Stimulated activated memory B cell treated with anti-CD40 and anti-IgM and Interleukin-4, amounts not matched to agents 10 μg/mL and 1 μg/mL and 100 μg/mL, for 72 hours (primary cell): ENCODE results near the gene DEF6.

ENCODE experiments used
- ATAC-seq: fragments of 150-1000 bp; cut with Tn5 transposase; 2 replicates; pipeline ENCODE4 v1.10.0; 2021
- H3K27ac Mint-ChIP-seq: one replicate; pipeline ENCODE4 v1.8.0; 2022; ENCODE audit warnings: mild to moderate bottlenecking, mixed read lengths
- H3K27me3 Mint-ChIP-seq: one replicate; pipeline ENCODE4 v1.8.0; 2022; ENCODE audit warnings: mixed read lengths
- H3K36me3 Mint-ChIP-seq: one replicate; pipeline ENCODE4 v1.8.0; 2022; ENCODE audit warnings: mixed read lengths
- H3K4me1 Mint-ChIP-seq: one replicate; pipeline ENCODE4 v1.8.0; 2022; ENCODE audit warnings: mixed read lengths
- H3K4me3 Mint-ChIP-seq: one replicate; pipeline ENCODE4 v1.8.0; 2022; ENCODE audit warnings: mild to moderate bottlenecking, moderate library complexity, mixed read lengths
- H3K9me3 Mint-ChIP-seq: one replicate; pipeline ENCODE4 v1.8.0; 2022; ENCODE audit warnings: mixed read lengths

The DEF6 gene, protein sequence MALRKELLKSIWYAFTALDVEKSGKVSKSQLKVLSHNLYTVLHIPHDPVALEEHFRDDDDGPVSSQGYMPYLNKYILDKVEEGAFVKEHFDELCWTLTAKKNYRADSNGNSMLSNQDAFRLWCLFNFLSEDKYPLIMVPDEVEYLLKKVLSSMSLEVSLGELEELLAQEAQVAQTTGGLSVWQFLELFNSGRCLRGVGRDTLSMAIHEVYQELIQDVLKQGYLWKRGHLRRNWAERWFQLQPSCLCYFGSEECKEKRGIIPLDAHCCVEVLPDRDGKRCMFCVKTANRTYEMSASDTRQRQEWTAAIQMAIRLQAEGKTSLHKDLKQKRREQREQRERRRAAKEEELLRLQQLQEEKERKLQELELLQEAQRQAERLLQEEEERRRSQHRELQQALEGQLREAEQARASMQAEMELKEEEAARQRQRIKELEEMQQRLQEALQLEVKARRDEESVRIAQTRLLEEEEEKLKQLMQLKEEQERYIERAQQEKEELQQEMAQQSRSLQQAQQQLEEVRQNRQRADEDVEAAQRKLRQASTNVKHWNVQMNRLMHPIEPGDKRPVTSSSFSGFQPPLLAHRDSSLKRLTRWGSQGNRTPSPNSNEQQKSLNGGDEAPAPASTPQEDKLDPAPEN

GRCh38 chr6:35297601-35298481, at the start of gene DEF6:
TSS of gene DEF6 (plus strand) at chr6:35297818. CDS start at chr6:35297857, 39 bp downstream.
- Mint-ChIP-seq H3K27me3 (no peaks in the 10 kb centered on the region), H3K4me3 (peak within 1 kb of the TSS; percentile 73), H3K9me3 (no peaks in the 10 kb centered on the region), H3K27ac (peak within 1 kb of the TSS; percentile 95), H3K4me1 (peaks cover 56% of the 10 kb centered on the region), H3K36me3 (peaks cover 32% of the 10 kb centered on the region)
- ATAC-seq = peak; percentile 93

DNA sequence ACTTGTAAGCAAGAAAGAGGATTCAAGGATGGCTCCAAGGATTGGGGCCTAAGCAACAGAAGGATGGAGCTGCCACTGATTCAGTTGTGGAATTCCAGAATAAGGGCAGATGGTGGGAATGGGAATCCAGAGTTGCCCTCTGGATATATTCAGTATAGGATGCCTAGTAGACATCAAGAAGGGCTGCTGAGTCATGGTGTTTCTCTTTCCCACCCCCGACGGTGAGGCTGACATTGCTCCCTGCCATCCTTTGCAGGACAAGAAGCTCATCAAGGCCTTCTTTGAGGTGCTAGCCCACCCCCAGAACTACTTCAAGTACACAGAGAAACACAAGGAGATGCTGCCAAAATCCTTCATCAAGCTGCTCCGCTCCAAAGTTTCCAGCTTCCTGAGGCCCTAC, 49.3 kb upstream of the DEF6 start:
- H3K4me1 Mint-ChIP-seq = peaks cover 15% of the 10 kb centered on the region
- no peak for ATAC-seq

DNA sequence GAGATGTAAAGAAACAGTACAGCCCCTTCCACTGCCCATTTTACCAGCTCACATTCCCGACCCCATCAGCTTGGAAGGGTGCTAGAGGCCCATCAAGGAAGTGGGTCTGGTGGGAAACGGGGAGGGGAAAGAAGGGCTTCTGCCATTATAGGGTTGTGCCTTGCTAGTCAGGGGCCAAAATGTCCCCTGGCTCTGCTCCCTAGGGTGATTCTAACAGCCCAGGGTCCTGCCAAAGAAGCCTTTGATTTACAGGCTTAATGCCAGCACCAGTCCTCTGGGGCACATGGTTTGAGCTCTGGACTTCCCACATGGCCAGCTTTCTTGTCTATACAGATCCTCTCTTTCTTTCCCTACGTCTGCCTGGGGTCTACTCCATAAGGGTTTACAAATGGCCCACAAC, 48.7 kb upstream of the DEF6 start:
- peaks cover 38% of the 10 kb centered on the region for H3K36me3 Mint-ChIP-seq
- no peak for ATAC-seq
- no peaks in the 10 kb centered on the region for H3K27me3 Mint-ChIP-seq
- no peak overlapping the region for H3K27ac Mint-ChIP-seq
- peaks cover 15% of the 10 kb centered on the region for H3K4me1 Mint-ChIP-seq
- H3K9me3 Mint-ChIP-seq = no peaks in the 10 kb centered on the region
- no peak overlapping the region for H3K4me3 Mint-ChIP-seq

More for the DNA sequence above, 49.3 kb upstream of the DEF6 start:
- Mint-ChIP-seq H3K27ac (no peak overlapping the region), H3K36me3 (peaks cover 32% of the 10 kb centered on the region), H3K9me3 (no peaks in the 10 kb centered on the region), H3K27me3 (no peaks in the 10 kb centered on the region), H3K4me3 (no peak overlapping the region)

GRCh38 chr6:35251949-35252348, 45.7 kb upstream of the DEF6 start:
- peaks cover 14% of the 10 kb centered on the region for H3K36me3 Mint-ChIP-seq
- no peaks in the 10 kb centered on the region for H3K27me3 Mint-ChIP-seq
- H3K4me3 Mint-ChIP-seq = no peak overlapping the region
- H3K27ac Mint-ChIP-seq = no peak overlapping the region
- peaks cover 15% of the 10 kb centered on the region for H3K4me1 Mint-ChIP-seq
- ATAC-seq = no peak
- no peaks in the 10 kb centered on the region for H3K9me3 Mint-ChIP-seq

DNA sequence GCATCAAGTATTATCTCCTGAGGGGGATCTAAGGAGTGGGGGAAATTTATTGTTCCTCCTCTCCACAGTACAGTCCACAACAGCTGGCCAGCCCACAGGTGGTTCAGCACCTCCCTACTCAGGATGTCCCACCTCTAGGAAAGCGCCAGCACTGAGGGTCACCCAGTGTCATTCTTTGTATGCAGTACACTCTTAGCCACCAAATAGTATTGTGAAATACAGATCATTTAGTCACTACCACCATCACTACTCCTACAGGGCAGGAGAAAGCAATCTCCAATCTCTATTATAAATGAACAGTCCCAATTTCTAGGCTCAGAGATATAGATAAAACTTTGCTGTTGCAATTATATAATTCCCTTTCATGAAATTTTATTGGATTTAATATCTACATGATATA, 44.4 kb upstream of the DEF6 start:
- no peak overlapping the region for H3K27ac Mint-ChIP-seq
- H3K36me3 Mint-ChIP-seq = peaks cover 14% of the 10 kb centered on the region

DNA sequence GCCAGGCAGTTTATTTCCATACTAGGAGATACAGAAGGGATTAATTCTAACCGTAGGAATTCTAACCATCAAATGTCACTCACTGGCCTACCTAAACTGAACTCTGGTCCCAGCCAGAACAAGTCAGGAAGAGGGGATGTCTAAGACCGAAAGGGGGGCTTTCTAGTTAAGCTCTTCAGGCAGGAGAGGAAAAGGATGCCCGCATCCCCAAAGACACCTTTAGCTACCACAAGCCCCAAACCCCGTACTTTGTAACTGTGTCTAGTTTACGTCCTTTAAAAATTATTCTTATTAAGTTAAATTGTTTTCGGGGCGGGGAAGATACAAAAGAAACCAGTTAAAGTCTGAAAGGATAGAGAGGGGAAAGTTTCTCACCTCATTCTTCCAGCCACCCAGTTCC, 39.3 kb upstream of the DEF6 start:
- peak overlapping the region; percentile 96 for H3K27ac Mint-ChIP-seq
- H3K4me1 Mint-ChIP-seq = peaks cover 31% of the 10 kb centered on the region

More for the DNA sequence above, 44.4 kb upstream of the DEF6 start:
- H3K27me3 Mint-ChIP-seq = no peaks in the 10 kb centered on the region
- no peak overlapping the region for H3K4me3 Mint-ChIP-seq
- ATAC-seq = no peak
- H3K4me1 Mint-ChIP-seq = peaks cover 8% of the 10 kb centered on the region
- no peaks in the 10 kb centered on the region for H3K9me3 Mint-ChIP-seq

GRCh38 chr6:35258858-35259193, 38.8 kb upstream of the DEF6 start:
- H3K9me3 Mint-ChIP-seq = no peaks in the 10 kb centered on the region
- H3K4me1 Mint-ChIP-seq = peaks cover 34% of the 10 kb centered on the region
- H3K36me3 Mint-ChIP-seq = peaks cover under 1% of the 10 kb centered on the region

More for the DNA sequence above, 39.3 kb upstream of the DEF6 start:
- Mint-ChIP-seq H3K36me3 (peaks cover 6% of the 10 kb centered on the region), H3K27me3 (no peaks in the 10 kb centered on the region), H3K4me3 (peak overlapping the region; percentile 98), H3K9me3 (no peaks in the 10 kb centered on the region)
- ATAC-seq = no peak

DNA sequence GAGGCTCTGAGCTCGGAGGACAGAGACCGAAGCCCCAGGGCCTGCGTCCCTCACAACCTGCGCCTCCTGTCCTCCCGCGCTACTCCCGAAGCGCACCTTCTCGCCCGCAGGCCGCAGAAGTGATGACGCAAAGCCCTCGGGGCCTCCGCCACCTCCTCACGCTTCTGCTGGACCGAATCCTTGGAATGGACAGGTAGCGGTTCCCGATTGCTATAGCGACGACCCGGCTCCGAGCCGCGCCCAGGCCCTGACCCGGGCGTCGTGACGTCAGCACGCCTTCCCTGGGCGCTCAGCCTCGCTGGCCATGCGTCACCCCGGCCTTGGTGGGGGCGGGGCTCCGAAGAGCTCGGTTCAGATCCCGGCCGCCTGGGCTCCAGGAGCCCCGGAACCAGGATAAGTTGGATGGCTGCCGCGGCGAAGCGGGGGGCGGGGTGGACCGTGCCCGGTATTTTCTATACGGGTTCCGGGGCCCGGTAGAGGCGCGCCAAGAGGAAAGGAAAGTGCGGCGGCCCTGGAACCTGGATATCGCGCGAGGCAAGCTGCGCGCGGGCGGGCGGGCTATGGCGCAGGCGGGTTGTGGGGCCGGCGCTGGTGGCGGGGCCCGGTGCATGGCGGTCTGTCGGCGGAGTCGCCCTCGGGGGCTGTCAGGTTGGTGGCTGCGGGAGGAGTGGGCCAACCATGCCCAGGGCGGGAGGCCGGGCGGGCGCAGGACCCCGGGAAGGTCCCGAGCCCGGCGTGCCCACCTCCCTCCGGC, 38.2 kb upstream of the DEF6 start, which contains the start of gene ZNF76:
ZNF76 (plus strand) TSS at position 542 of the 754 bp plus-strand sequence. CDS start 21,417 bp downstream, outside the sequence.
- ATAC-seq = peak; percentile 94
- H3K36me3 Mint-ChIP-seq = no peaks in the 10 kb centered on the region
- H3K4me1 Mint-ChIP-seq = peaks cover 40% of the 10 kb centered on the region
- H3K27ac Mint-ChIP-seq = peak within 1 kb of the TSS; percentile 96
- peak within 1 kb of the TSS; percentile 98 for H3K4me3 Mint-ChIP-seq
- H3K9me3 Mint-ChIP-seq = no peaks in the 10 kb centered on the region
- H3K27me3 Mint-ChIP-seq = no peaks in the 10 kb centered on the region

More at GRCh38 chr6:35258858-35259193, 38.8 kb upstream of the DEF6 start:
- H3K27ac Mint-ChIP-seq = peak overlapping the region; percentile 96
- H3K4me3 Mint-ChIP-seq = peak overlapping the region; percentile 98
- no peaks in the 10 kb centered on the region for H3K27me3 Mint-ChIP-seq
- ATAC-seq = peak; percentile 44

- H3K27me3 Mint-ChIP-seq = no peaks in the 10 kb centered on the region
- peak overlapping the region; percentile 96 for H3K27ac Mint-ChIP-seq
- no peaks in the 10 kb centered on the region for H3K36me3 Mint-ChIP-seq
- ATAC-seq = peak; percentile 84
- H3K4me3 Mint-ChIP-seq = peak overlapping the region; percentile 98
- no peaks in the 10 kb centered on the region for H3K9me3 Mint-ChIP-seq
- peaks cover 47% of the 10 kb centered on the region for H3K4me1 Mint-ChIP-seq
Observed at GRCh38 chr6:35259948-35260590, 37.5 kb upstream of the DEF6 start.

DNA sequence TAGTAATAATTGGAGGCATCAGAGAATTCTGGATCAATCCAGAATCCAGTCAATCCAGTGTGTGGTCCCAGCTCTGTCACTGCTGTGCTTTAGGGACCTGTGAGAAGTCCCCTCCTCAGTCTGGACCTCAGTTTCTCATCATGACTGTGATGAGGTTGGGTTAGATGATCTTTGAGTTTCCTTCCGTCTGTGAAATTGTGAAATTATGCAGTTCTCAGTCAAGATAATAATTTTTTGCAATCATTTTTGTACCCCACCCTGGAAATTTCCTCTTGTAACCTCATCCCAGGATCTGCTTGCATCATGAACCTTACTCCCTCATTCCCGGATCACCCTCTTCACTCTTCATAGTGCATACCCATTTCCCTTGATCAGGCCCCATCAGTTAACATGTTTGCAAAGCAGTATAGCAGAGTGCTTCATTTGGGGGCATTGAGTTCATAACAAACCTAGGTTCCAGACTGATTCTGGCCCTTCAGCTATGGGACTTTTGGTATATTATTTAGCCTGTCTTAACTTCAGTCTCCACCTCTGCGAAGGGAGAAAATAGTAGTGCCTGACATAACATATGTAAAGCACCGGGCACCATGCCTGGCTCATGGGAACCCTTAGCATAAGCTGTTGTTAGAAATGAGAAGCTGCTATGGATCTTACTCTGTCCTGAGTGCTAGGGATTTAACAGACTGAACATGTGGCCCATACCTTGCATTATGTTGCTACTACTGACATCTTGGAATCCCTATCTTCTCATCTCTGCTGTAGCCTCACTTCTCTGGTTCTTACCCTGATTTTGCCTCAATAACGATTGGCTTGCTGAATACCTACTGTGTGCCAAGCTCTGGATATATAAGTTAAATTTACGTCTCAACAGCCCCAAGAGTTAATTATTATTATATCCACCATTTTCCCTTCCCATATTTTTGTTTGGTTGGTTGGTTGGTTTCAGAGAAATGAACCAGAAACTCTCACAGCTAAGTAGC, 36.7 kb upstream of the DEF6 start:
- H3K9me3 Mint-ChIP-seq = no peaks in the 10 kb centered on the region
- peak overlapping the region; percentile 96 for H3K27ac Mint-ChIP-seq
- peak overlapping the region; percentile 98 for H3K4me3 Mint-ChIP-seq
- peaks cover 55% of the 10 kb centered on the region for H3K4me1 Mint-ChIP-seq
- no peak for ATAC-seq
- H3K27me3 Mint-ChIP-seq = no peaks in the 10 kb centered on the region
- H3K36me3 Mint-ChIP-seq = peaks cover 5% of the 10 kb centered on the region

GRCh38 chr6:35262596-35262995, 35.0 kb upstream of the DEF6 start:
- peaks cover 5% of the 10 kb centered on the region for H3K36me3 Mint-ChIP-seq
- H3K4me1 Mint-ChIP-seq = peaks cover 61% of the 10 kb centered on the region
- no peaks in the 10 kb centered on the region for H3K9me3 Mint-ChIP-seq
- no peaks in the 10 kb centered on the region for H3K27me3 Mint-ChIP-seq
- ATAC-seq = no peak
- H3K4me3 Mint-ChIP-seq = no peak overlapping the region
- peak overlapping the region; percentile 15 for H3K27ac Mint-ChIP-seq

DNA sequence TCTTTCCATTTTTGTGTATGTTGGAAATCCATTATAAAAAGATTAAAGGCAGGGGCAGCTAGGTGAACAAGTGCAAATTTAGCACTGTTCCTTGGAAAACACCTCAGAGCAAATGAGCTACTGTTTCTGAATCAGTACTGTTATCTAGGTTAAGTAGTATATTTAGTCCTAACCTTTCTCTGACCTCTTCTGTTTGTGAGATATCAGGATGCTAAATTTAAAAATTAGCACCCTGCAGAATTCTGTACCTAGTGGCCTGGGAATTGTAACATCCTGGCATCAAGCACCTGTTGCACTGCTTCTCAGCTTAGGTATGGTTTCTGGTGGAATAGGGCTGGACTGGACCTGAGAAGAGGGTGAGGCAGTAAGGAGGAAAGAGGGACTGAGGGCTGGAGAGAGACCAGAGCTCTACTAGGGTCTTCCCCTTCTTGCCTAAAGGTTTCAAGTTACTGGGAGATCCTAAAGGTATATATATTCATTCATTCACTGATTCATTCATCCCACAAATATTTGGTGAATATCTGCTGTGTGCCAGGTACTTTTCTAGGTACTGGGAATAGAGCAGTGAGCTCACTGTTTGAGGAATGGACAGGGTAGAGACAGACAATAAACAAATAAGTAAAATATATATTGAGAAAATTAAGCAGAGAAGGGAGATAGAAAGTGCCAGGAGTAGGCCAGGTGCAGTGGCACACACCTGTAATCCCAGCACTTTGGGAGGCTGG, 32.9 kb upstream of the DEF6 start:
- H3K27ac Mint-ChIP-seq = peak overlapping the region; percentile 15

GRCh38 chr6:35265523-35265922, 32.1 kb upstream of the DEF6 start:
- no peak overlapping the region for H3K4me3 Mint-ChIP-seq
- H3K9me3 Mint-ChIP-seq = no peaks in the 10 kb centered on the region
- peak overlapping the region; percentile 0 for H3K27ac Mint-ChIP-seq
- H3K36me3 Mint-ChIP-seq = peaks cover 9% of the 10 kb centered on the region
- H3K27me3 Mint-ChIP-seq = no peaks in the 10 kb centered on the region
- no peak for ATAC-seq
- peaks cover 58% of the 10 kb centered on the region for H3K4me1 Mint-ChIP-seq

More for the DNA sequence above, 32.9 kb upstream of the DEF6 start:
- H3K9me3 Mint-ChIP-seq = no peaks in the 10 kb centered on the region
- H3K4me3 Mint-ChIP-seq = no peak overlapping the region
- H3K27me3 Mint-ChIP-seq = no peaks in the 10 kb centered on the region
- no peak for ATAC-seq
- H3K4me1 Mint-ChIP-seq = peaks cover 64% of the 10 kb centered on the region
- H3K36me3 Mint-ChIP-seq = peaks cover 5% of the 10 kb centered on the region
